ENCODE data around the gene TAF12. TPM values are rescaled to one million over a fixed set of nuclear protein-coding genes. Genes with fewer than 3 reads are reported as not detected.
"Not testable (repeated sequence)": the region's sequence is repeated elsewhere in the genome, so short reads cannot be mapped to it uniquely, and the experiment has no call there.

Gene TAF12
- total RNA-seq, 1 donor from 2014 or later, result 21.7 TPM

DNA sequence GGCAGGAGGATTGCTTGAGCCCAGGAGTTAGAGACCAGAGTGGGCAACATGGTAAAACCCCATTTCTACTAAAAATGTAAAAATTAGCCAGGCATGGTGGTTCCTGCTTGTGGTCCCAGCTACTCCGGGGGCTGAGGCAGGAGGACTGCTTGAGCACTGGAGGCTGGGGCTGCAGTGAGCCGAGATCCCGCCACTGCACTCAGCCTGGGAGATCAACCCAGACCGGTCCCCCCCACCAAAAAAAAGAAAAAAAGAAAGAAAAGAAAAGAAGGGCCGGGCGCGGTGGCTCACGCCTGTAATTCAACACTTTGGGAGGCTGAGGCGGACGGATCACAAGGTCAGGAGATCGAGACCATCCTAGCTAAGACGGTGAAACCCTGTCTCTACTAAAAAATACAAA is 23.9 kb upstream of the TAF12 start:
- peaks cover 3% of the 10 kb centered on the region for H3K36me3 Mint-ChIP-seq (ENCODE audit: unreplicated experiment)
- TF ChIP-seq, protein P1, sequence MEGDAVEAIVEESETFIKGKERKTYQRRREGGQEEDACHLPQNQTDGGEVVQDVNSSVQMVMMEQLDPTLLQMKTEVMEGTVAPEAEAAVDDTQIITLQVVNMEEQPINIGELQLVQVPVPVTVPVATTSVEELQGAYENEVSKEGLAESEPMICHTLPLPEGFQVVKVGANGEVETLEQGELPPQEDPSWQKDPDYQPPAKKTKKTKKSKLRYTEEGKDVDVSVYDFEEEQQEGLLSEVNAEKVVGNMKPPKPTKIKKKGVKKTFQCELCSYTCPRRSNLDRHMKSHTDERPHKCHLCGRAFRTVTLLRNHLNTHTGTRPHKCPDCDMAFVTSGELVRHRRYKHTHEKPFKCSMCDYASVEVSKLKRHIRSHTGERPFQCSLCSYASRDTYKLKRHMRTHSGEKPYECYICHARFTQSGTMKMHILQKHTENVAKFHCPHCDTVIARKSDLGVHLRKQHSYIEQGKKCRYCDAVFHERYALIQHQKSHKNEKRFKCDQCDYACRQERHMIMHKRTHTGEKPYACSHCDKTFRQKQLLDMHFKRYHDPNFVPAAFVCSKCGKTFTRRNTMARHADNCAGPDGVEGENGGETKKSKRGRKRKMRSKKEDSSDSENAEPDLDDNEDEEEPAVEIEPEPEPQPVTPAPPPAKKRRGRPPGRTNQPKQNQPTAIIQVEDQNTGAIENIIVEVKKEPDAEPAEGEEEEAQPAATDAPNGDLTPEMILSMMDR (IDR thresholded peaks at IDR 0.05), result no peak
- H3K27me3 Mint-ChIP-seq (ENCODE audit: unreplicated experiment), result no peaks in the 10 kb centered on the region
- H3K4me3 Mint-ChIP-seq (ENCODE audit: unreplicated experiment), result no peak overlapping the region
- no peak for DNase-seq (ENCODE audit: extremely low spot score, unreplicated experiment)
- H3K4me1 Mint-ChIP-seq (ENCODE audit: unreplicated experiment), result peaks cover 18% of the 10 kb centered on the region
- no peaks in the 10 kb centered on the region for H3K9me3 Mint-ChIP-seq (ENCODE audit: unreplicated experiment)
- peak overlapping the region; percentile 41 for H3K27ac Mint-ChIP-seq (ENCODE audit: unreplicated experiment)

DNA sequence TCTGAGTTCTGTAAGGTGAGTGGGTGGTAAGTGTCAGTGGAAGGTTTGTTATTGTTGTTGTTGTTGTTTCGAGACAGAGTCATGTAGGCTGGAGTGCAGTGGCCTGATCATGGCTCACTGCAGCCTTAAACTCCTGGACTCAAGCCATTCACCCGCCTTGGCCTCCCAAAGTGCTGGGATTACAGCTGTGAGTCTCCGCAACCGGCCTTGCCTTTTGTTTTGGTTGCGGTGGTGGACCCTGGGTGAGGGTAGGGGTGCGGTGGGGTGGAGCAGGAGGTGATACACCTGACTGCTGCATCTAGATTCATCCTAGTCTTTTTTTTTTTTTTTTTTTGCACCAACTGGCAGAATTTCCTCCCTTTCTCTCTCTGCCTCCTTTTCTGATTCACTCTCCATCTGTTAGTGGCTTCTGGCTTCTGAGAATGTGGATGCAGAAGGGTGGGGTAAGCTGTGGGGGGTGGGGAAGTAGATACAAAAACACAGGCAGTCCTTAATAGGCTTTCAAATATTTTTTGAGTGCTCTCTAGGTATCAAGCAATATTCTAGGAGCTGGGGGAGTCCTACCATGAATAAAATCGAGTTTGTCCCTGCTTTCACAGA is 21.1 kb upstream of the TAF12 start:
- no peaks in the 10 kb centered on the region for H3K9me3 Mint-ChIP-seq (ENCODE audit: unreplicated experiment)
- TF ChIP-seq, protein P1 (IDR thresholded peaks at IDR 0.05), result no peak
- H3K4me1 Mint-ChIP-seq (ENCODE audit: unreplicated experiment), result peaks cover 6% of the 10 kb centered on the region
- no peak for DNase-seq (ENCODE audit: extremely low spot score, unreplicated experiment)
- no peak overlapping the region for H3K4me3 Mint-ChIP-seq (ENCODE audit: unreplicated experiment)
- H3K36me3 Mint-ChIP-seq (ENCODE audit: unreplicated experiment), result no peaks in the 10 kb centered on the region
- no peaks in the 10 kb centered on the region for H3K27me3 Mint-ChIP-seq (ENCODE audit: unreplicated experiment)
- no peak overlapping the region for H3K27ac Mint-ChIP-seq (ENCODE audit: unreplicated experiment)

GRCh38 chr1:28656335-28656734 is 13.5 kb upstream of the TAF12 start:
- Mint-ChIP-seq H3K27me3 (ENCODE audit: unreplicated experiment) (no peaks in the 10 kb centered on the region), H3K4me1 (ENCODE audit: unreplicated experiment) (no peaks in the 10 kb centered on the region), H3K4me3 (ENCODE audit: unreplicated experiment) (no peak overlapping the region), H3K36me3 (ENCODE audit: unreplicated experiment) (no peaks in the 10 kb centered on the region), H3K27ac (ENCODE audit: unreplicated experiment) (no peak overlapping the region), H3K9me3 (ENCODE audit: unreplicated experiment) (no peaks in the 10 kb centered on the region)
- TF ChIP-seq, protein P1 (IDR thresholded peaks at IDR 0.05), result no peak
- no peak for DNase-seq (ENCODE audit: extremely low spot score, unreplicated experiment)

DNA sequence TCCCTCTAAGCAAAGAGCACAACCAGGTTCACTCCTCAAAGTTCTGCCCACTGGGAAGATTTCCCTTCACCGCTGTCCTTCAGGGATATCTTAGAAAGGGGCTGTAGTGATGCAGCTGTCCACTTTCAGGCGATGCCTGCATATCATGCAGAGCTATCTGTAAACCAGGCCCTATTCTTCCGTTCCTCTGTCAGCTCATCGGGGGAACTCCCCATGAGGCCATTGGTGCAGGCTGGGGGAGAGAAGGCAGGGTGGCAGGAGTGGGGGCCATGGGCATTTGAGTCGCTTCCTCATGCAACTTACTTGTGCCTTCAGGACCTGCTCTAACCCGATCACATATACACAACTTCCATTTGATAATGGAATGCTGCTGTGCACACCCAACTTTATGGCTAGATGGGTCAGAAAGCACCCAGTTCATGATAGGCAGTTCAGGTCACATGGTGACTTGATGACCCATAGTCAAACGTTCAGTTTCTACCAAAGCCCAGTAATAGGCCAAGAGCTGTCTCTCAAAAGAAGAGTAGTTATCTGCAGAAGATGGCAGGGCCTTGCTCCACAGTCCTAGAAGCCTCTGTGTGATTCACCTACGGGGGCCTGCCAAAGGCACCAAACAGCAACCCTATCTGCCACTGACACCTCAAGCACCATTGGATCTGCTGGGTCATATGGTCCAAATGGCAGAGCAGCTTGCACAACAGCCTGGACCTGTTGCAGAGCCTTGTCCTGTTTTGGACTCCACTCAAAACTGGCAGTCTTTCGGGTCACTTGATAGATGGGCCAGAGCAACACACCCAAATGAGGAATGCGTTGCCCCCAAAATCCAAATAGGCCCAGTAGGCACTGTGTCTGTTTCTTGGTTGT is 12.8 kb upstream of the TAF12 start:
- not testable (repeated sequence) for H3K4me1 Mint-ChIP-seq (ENCODE audit: unreplicated experiment); H3K36me3 Mint-ChIP-seq (ENCODE audit: unreplicated experiment); DNase-seq (ENCODE audit: extremely low spot score, unreplicated experiment); H3K27ac Mint-ChIP-seq (ENCODE audit: unreplicated experiment); H3K9me3 Mint-ChIP-seq (ENCODE audit: unreplicated experiment); H3K4me3 Mint-ChIP-seq (ENCODE audit: unreplicated experiment); H3K27me3 Mint-ChIP-seq (ENCODE audit: unreplicated experiment)

- not testable (repeated sequence) for H3K27me3 Mint-ChIP-seq (ENCODE audit: unreplicated experiment); H3K27ac Mint-ChIP-seq (ENCODE audit: unreplicated experiment); DNase-seq (ENCODE audit: extremely low spot score, unreplicated experiment); H3K4me1 Mint-ChIP-seq (ENCODE audit: unreplicated experiment); H3K36me3 Mint-ChIP-seq (ENCODE audit: unreplicated experiment); H3K4me3 Mint-ChIP-seq (ENCODE audit: unreplicated experiment); H3K9me3 Mint-ChIP-seq (ENCODE audit: unreplicated experiment)
- TF ChIP-seq, protein P1 (IDR thresholded peaks at IDR 0.05), result peak; percentile 40
Observed at GRCh38 chr1:28653870-28654269, 11.0 kb upstream of the TAF12 start.

- not testable (repeated sequence) for H3K9me3 Mint-ChIP-seq (ENCODE audit: unreplicated experiment); H3K27me3 Mint-ChIP-seq (ENCODE audit: unreplicated experiment); H3K27ac Mint-ChIP-seq (ENCODE audit: unreplicated experiment); H3K36me3 Mint-ChIP-seq (ENCODE audit: unreplicated experiment); DNase-seq (ENCODE audit: extremely low spot score, unreplicated experiment); H3K4me3 Mint-ChIP-seq (ENCODE audit: unreplicated experiment); H3K4me1 Mint-ChIP-seq (ENCODE audit: unreplicated experiment)
Observed at GRCh38 chr1:28653063-28653462, 10.2 kb upstream of the TAF12 start.

All from osteocyte (in vitro differentiated cells).